GM18861 (cell line): Measurements from ENCODE around the gene CARD10.
"Not testable (repeated sequence)": the region's sequence is repeated elsewhere in the genome, so short reads cannot be mapped to it uniquely, and the experiment has no call there.

Source experiments
- ATAC-seq: cut with Tn5 transposase; IDR thresholded peaks from one replicate; pipeline ENCODE4 v1.9.1; 2021; ENCODE audit not compliant: unreplicated experiment

The CARD10 gene

DNA sequence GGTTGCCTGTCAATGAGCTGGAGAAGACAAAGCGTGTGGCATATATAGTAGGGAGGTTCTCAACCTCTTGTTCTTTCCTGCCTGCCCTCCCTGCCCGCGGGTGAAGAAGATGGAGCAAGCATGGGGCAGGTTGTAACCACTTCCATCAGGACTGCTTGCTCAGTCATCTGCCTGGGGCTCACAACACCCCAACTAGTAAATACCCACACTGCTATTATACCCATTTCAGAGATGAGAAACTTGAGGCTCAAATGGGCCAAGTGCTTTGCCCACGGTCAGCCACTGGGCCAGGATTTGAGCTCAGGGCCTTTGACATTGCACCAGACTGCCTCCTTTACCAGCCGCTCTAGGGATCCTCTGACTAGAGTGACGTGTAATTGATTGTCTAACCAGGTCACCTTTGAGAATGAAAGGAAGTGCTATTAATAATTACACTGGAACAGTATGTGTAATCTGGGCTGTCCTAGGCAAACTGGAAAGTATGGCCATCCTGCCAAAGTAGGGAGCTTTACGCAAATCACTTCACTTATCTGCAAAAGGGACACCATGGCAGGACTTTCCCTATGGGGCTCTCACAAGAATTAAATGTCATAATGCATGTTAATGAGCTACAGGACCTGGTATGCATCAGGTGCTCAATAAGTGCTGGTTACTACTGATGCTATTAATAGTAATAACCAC is 38.2 kb upstream of the CARD10 start:
- no peak for ATAC-seq

GRCh38 chr22:37556710-37557109 is 37.5 kb upstream of the CARD10 start:
- ATAC-seq = no peak

DNA sequence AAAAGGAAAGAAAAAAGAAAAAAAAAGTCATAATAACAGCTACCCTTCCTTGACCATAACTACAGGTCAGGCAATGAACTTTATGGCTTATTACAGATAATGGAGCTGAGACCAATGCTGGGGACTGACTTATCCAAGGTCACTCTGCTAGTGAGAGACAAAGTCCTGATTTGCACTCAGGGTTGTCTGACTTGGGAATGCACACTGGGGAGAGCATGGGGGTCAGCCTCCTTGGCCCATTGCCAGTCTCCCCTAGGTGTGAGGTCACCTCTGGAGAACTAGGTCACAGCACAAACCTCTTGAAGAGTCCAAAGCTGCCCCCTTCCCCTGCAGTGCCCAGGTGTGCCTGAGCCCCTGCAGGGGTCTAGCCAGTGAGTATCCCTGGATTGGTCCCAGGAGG is 35.8 kb upstream of the CARD10 start:
- ATAC-seq = no peak

DNA sequence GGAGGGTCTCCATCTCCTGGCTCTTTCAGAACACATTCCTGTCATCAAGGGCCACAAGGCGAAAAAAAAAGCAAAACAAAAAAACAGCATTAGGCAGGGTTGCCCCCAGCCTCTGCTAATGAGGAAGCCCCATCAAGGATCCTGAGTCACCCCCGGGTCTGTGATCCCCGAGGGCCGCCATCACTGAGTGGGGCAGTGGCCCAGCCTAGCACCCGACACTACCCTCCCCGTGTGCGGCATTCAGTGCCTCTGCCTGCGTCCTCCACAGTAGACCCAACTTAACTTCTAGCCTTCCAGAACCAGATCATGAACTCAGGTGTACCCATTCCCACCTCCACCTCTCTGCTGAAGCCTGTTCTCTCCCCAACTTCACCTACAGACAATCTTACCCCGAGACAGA is 34.5 kb upstream of the CARD10 start:
- ATAC-seq = no peak

DNA sequence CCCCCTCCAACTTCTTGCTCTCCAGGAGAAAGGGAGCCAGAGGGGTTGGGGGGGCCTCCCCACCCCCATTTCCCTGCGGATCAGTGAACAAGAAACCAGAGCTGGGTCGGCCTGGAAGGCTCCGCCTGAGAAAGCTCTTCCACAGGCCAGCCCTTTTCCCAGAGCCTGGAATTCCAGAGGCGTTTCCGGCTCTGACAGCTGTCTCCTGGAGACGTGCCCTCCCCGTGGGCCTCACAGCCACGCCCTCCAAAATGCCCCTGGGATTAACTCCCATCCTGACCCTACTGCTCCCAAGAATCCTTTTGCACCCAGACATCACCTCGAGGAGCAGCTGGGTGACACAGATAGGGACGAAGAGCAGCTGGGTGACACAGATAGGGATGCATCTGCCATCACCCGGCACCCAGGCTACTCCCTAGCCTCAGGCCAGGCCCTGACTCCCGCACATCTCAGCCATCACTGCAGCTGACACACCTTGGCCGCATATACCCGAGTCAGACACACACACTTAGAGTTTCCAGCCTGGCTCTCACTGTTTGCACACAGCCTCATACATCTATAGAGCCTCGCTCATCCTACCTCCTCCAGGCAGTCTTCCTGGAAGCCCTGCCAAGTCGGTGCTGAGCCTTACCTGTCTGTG is 33.4 kb upstream of the CARD10 start:
- ATAC-seq = no peak

GRCh38 chr22:37551981-37552380 is 32.8 kb upstream of the CARD10 start:
- ATAC-seq = no peak

- ATAC-seq = not testable (repeated sequence)
Observed at GRCh38 chr22:37550921-37551320, 31.7 kb upstream of the CARD10 start.

- ATAC-seq = no peak
Observed at GRCh38 chr22:37549704-37550059, 30.5 kb upstream of the CARD10 start.

- no peak for ATAC-seq
Observed at GRCh38 chr22:37547251-37547741, 28.1 kb upstream of the CARD10 start.

GRCh38 chr22:37546437-37547250 is 27.4 kb upstream of the CARD10 start:
- ATAC-seq = no peak

GRCh38 chr22:37545703-37546436 is 26.7 kb upstream of the CARD10 start:
- ATAC-seq = no peak

- ATAC-seq = no peak
Observed at GRCh38 chr22:37544955-37545702, 25.9 kb upstream of the CARD10 start.

- ATAC-seq = no peak
Observed at GRCh38 chr22:37542959-37543358, 23.7 kb upstream of the CARD10 start.

DNA sequence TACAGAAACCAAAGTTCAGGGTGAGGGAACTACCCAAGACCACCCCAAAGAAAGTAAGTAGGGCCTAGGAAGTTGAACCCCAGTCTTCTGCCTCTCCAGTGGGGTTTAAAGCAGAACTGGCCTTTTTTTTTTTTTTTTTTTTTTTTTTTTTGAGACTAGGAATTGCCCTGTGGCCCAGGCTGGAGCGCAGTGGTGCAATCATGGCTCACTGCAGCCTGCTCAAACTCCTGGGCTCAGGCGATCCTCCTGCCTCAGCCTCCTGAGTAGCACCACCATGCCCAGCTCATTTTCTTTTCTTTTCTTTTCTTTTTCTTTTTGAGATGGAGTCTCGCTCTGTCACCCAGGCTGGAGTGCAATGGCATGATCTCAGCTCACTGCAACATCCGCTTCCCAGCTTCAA is 23.2 kb upstream of the CARD10 start:
- not testable (repeated sequence) for ATAC-seq

- not testable (repeated sequence) for ATAC-seq
Observed at GRCh38 chr22:37539790-37540189, 20.6 kb upstream of the CARD10 start.

DNA sequence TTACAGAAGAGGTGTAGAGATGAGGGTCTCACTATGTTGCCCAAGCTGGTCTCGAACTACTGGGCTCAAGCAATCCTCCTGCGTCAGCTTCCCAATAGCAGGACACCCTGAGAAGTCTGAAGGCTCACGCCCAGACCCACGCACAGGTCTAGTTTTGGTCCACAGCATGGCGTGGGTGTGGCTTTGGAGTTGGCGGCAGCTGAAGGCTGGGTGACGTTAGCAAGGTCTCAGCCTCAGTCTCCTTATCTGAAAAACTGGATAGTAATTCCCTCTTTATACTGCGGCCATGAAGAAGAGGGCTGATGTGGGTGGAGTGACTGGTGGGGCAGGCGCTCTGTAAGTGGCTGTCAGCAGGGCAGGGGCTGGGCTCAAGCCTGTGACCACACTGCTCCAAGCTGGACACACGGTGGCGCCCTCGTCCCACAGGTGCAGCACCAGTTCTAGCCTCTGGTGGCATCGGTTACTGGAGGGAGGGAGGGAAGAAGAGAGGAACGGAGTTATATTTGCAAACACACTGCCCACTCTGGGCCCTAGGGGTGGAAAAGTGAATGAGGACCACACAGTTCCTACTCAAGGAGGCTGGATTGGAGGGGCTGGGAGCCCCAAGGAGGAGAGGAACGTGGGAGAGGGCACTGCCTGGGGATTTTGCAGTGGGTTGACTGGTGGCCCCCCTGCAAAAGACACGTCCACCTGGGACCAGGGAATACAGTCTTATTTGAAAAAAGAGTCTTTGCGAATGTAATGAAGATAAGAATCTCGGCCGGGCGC is 19.6 kb upstream of the CARD10 start:
- ATAC-seq = peak; percentile 70

DNA sequence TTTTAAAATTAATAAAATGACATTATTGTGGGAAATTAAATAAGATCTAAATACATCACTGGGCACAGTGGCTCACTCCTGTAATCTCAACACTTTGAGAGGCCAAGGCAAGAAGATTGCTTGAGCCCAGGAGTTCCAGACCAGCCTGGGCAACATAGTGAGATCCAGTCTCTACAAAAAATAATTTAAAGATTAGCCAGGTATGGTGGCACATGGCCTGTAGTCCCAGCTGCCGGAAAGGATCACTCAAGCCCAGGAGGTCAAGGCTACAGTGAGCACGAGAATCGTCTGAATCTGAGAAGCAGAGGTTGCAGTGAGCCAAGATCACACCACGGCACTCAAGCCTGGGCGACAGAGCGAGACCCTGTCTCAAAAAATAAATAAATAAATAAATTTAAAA is 15.9 kb upstream of the CARD10 start:
- no peak for ATAC-seq

DNA sequence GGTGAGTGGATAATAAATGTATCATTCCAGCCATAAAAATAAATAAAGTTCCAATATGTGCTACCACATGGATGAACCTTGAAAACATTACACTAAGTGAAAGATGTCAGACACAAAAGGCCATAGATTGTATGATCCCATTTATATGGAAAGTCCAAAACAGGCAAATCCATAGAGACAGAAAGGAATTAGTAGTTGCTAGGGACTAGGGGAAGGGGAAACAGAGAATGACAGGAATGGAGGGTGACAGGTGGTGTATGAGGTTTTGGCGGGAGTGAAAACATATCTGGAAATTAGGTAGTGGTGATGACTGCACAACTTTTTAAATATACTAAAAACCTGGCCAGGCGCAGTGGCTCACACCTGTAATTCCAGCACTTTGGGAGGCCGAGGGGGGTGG is 15.2 kb upstream of the CARD10 start:
- ATAC-seq = no peak

- no peak for ATAC-seq
Observed at GRCh38 chr22:37533995-37534394, 14.8 kb upstream of the CARD10 start.
